ENCODE results near the gene B3GNT2.
"Not testable (repeated sequence)": the region's sequence is repeated elsewhere in the genome, so short reads cannot be mapped to it uniquely, and the experiment has no call there.

Gene B3GNT2

GRCh38 chr2:62185475-62186155 lies 10.3 kb upstream of the B3GNT2 start:
- DNase-seq (ENCODE audit: low spot score): no peak

- DNase-seq (ENCODE audit: low spot score): no peak
Observed at GRCh38 chr2:62186156-62186905, 9.6 kb upstream of the B3GNT2 start.

GRCh38 chr2:62187246-62187645 lies 8.7 kb upstream of the B3GNT2 start:
- DNase-seq (ENCODE audit: low spot score): no peak

GRCh38 chr2:62188416-62188815 lies 7.5 kb upstream of the B3GNT2 start:
- no peak for DNase-seq (ENCODE audit: low spot score)

- no peak for DNase-seq (ENCODE audit: low spot score)
Observed at GRCh38 chr2:62189196-62189595, 6.7 kb upstream of the B3GNT2 start.

GRCh38 chr2:62192811-62193210 lies 3.1 kb upstream of the B3GNT2 start:
- no peak for DNase-seq (ENCODE audit: low spot score)

GRCh38 chr2:62194558-62195420 lies 1.1 kb upstream of the B3GNT2 start:
- DNase-seq (ENCODE audit: low spot score): no peak

- peak; percentile 47 for DNase-seq (ENCODE audit: low spot score)
Observed at GRCh38 chr2:62196278-62196901, 475 bp downstream of the B3GNT2 start.

- DNase-seq (ENCODE audit: low spot score): peak; percentile 45
Observed at GRCh38 chr2:62197011-62197924, 1.4 kb downstream of the B3GNT2 start.

GRCh38 chr2:62197925-62198633 lies 2.2 kb downstream of the B3GNT2 start:
- no peak for DNase-seq (ENCODE audit: low spot score)

GRCh38 chr2:62198854-62199253 lies 2.9 kb downstream of the B3GNT2 start:
- not testable (repeated sequence) for DNase-seq (ENCODE audit: low spot score)

GRCh38 chr2:62199392-62200125 lies 3.6 kb downstream of the B3GNT2 start:
- no peak for DNase-seq (ENCODE audit: low spot score)

GRCh38 chr2:62200291-62200841 lies 4.5 kb downstream of the B3GNT2 start:
- DNase-seq (ENCODE audit: low spot score): peak; percentile 47

GRCh38 chr2:62200868-62201267 lies 5.0 kb downstream of the B3GNT2 start:
- DNase-seq (ENCODE audit: low spot score): no peak

GRCh38 chr2:62201307-62201706 lies 5.4 kb downstream of the B3GNT2 start:
- DNase-seq (ENCODE audit: low spot score): no peak

- no peak for DNase-seq (ENCODE audit: low spot score)
Observed at GRCh38 chr2:62202019-62202722, 6.3 kb downstream of the B3GNT2 start.

- no peak for DNase-seq (ENCODE audit: low spot score)
Observed at GRCh38 chr2:62202729-62203128, 6.8 kb downstream of the B3GNT2 start.

- no peak for DNase-seq (ENCODE audit: low spot score)
Observed at GRCh38 chr2:62203459-62203858, 7.5 kb downstream of the B3GNT2 start.

GRCh38 chr2:62204998-62205496 lies 9.1 kb downstream of the B3GNT2 start:
- no peak for DNase-seq (ENCODE audit: low spot score)

Measured in CD4-positive, alpha-beta T cell treated with Interleukin-15 for 4 hours (primary cell).